GM10847 (cell line): ENCODE measurements around the gene CCDC86.

ENCODE experiments used
- POLR2A ChIP-seq: IDR thresholded peaks from 2 replicates; pipeline ENCODE4 v1.6.1; 2011; ENCODE audit not compliant: insufficient read length; ENCODE audit errors: extremely low read depth

Gene CCDC86

GRCh38 chr11:60821827-60822599 lies 19.9 kb upstream of the CCDC86 start:
- no peak for TF ChIP-seq POLR2A

GRCh38 chr11:60825118-60825517 lies 16.8 kb upstream of the CCDC86 start:
- no peak for TF ChIP-seq POLR2A

- no peak for TF ChIP-seq POLR2A
Observed at GRCh38 chr11:60825790-60826189, 16.1 kb upstream of the CCDC86 start.

GRCh38 chr11:60830478-60831142 lies 11.3 kb upstream of the CCDC86 start:
- TF ChIP-seq POLR2A, result no peak

GRCh38 chr11:60831143-60831500 lies 10.8 kb upstream of the CCDC86 start:
- no peak for TF ChIP-seq POLR2A

GRCh38 chr11:60831501-60832079 lies 10.3 kb upstream of the CCDC86 start:
- no peak for TF ChIP-seq POLR2A

GRCh38 chr11:60834742-60835533 lies 7.0 kb upstream of the CCDC86 start:
- TF ChIP-seq POLR2A, result no peak

- no peak for TF ChIP-seq POLR2A
Observed at GRCh38 chr11:60835534-60835846, 6.4 kb upstream of the CCDC86 start.

- no peak for TF ChIP-seq POLR2A
Observed at GRCh38 chr11:60836866-60837515, 4.9 kb upstream of the CCDC86 start.

GRCh38 chr11:60838132-60838531 lies 3.8 kb upstream of the CCDC86 start:
- TF ChIP-seq POLR2A, result no peak

GRCh38 chr11:60840470-60841430 lies 1.2 kb upstream of the CCDC86 start:
- no peak for TF ChIP-seq POLR2A

- no peak for TF ChIP-seq POLR2A
Observed at GRCh38 chr11:60842668-60843600, 1.0 kb downstream of the CCDC86 start.
